Activated CD8-positive, alpha-beta memory T cell treated with anti-CD3 and anti-CD28 coated beads, Interleukin-2, amount 50 U/mL, for 1 hour (primary cell): ENCODE results near the gene SYT13.

ENCODE experiments used
- DNase-seq: peaks from one replicate; pipeline ENCODE4 v3.0.0-alpha.2; 2020; ENCODE audit errors: extremely low read depth

Gene SYT13

DNA sequence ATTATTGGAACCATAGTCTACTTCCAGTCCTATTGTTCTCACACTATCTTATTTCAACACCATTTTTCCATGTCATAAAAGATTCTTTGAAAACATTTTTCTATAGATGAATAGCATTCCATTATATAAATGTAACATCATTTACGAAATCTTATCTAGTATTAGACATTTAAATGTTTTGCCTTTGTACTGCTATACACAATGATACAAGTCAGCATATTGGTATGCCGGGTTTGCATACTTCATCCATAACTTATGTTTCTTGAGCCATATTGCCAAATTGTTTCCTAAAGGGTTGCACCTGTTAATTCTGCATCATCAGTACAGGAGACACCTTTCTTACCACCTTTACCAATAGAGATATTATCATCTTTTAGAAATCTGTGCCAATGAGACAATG, 68.2 kb downstream of the SYT13 start:
- DNase-seq, result no peak

DNA sequence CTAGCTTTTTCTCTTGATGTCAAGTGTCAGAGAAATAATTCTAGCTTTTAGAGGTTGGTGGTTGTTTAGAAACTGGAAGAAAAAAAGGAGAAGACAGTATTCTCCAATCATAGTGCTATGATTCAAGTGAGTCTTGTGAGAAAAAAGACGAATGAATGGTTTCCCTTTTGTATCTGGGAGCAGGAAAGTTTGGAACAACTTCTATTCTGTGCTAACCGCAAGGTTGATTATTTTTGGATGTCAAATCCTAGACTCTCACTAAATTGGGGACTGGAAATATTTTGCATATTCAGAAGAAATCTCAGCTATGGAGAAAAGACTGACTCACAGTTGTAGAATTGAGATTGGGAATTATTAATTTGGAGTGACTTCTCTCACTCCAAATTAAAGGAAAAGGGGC, 69.2 kb downstream of the SYT13 start:
- no peak for DNase-seq

DNA sequence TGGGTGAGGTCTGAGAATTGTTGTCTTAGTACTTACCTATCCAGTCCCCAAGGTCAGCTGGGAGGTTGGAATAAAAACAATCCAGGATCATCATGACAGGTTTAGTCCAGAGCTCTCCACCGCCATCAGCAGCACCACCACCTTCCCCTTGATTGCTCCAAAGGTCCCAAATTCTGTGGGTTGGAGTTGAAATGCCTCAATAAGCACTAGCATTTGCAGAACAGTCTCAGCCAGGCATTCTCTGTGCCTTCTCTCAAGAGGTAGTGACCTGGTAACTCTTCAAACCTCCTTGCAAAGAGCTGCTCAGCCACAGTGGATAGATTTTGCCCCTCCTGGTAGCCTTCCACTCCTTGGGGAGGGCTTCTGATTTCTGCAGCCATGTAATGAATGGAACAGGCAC, 70.1 kb downstream of the SYT13 start:
- no peak for DNase-seq

DNA sequence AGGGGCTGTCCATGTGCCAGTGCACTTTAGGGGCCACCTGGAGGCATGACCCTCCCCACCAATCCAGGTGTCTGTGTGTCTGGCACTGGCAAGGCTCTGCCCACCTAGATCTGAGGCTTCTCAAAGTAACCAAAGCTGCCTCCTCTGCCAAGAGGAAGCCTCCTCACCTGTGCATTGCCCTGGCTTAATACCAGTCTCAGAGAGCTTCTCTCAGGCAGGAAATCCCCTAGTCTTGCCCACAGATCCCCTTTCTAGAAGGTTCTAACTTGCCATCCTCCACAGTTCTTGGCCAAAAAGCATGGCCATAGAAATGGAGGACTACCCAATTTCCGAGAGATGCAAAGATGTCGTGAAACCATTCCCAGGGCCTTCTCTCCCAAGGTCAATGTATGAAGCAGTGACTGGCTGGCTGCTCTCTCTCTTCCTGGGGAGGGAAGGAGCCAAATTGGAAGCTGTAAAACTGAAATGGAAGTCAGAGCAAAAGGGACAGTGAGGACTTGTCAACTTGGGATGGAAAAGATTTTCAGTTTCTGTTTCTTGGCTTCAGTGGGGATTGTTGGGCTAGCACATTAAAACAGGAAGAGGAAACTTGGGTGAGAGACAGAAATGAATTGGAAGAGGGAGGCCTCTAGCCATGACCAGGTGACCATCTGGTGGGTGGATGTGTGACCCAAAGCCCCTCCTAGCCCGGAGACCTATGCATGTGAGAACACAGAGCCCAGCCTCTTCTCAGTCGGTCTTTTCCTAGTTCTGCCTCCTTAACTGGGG, 70.9 kb downstream of the SYT13 start:
- no peak for DNase-seq

DNA sequence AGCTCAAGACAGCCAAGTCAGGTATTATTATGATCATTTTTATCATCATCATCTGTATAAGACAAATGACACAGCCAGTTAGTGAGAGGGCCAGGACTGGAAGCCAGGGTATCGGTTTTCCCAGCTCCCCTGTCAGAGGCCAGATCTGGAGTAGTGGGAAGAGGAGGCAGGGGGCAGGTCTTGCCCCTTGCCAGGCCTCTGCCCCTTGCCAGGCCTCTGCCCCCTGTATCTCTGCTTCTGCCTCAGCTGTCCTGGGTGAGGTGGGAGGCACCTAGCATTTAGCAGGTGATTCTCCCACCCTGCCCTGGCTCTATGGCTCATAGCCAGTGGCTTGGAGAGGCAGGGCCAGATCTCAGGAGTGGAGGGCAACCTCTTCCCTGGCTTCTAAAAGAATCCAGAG, 72.4 kb downstream of the SYT13 start:
- no peak for DNase-seq

DNA sequence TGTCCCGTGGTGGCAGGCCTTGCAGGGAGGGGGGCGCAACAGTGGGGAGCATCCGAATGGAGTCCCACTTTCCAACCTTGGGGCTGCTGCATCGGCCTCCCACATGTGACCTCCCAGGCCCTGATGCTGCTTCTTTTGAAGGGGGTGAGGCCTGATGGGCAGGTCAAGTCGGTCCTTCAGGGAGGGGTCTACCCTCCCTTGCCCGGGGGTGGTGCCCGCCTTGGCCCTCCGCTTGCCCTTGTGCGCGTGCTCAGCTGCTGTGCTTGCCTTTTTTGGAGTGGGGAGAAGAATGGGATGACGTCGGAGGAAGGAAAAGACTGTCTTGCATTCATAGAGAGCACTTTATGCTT, 72.8 kb downstream of the SYT13 start:
- DNase-seq, result no peak

DNA sequence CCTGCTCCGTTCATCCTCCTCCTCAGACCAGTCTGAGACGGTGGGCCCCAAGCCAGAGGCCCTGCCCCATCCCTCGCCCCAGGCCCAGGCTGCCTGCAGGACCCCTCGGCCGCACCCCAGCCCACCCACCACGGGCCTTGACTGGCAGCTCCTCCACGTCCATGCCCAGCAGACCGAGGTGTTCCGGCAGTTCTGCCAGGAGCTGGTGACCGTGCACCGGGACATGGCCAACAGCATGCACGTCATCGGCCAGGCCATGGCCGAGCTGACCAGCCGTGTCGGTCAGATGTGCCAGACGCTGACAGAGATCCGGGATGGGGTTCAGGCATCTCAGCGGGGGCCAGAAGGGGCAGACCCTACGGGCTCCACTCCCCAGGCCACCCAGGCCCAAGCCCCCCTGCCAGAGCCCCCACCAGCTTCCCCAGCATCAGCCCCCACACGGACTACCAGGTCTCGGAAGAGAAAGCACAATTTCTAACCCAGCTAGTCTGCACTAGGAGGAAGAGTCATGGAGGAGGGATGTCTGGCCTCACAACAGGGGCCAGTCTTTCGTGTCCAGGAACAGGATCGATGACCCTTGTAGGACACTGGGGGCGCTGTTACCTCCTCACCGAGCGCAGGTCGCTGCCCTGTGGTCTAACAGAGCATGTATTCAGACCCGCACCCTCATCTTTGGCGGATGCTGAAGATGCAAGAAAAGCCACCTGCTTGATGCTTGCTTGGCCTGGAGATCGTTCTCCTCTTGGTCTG, 73.4 kb downstream of the SYT13 start:
- no peak for DNase-seq

DNA sequence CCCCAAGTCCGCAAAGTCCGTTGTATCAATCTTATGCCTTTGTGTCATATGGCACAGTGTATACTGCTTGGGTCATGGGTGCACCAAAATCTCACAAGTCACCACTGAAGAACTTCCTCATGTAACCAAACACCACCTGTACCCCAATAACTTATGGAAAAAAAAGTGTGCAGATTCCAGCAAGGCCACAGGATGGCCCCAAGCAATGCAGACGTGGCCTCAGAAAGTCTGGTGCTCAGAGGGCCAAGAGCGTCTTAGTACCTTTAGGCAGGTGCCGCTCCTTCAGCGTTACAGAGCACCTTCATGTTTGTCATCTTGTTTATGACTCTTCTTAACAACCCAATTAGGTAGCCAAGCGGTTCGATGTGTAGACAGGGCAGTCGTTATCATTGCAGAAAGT, 74.4 kb downstream of the SYT13 start:
- no peak for DNase-seq

DNA sequence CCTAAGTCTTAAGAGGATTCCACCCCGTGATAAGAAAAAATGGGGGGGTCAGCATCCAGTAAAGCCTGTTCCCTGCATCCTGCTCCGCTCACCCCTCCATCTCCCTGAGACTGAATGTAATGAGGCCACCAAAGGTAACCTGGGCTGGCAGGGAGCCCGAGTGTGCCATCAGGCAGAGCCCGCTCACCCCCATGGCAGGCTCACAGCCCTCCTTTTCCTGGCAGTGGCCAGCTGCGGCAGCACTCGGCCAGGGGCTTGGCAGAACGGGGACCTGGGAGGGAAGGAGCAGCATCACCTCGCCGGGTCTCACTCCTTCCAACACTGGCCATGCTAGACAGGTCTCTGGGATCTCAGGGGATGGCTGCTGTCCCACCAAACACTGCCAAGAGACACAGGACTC, 75.3 kb downstream of the SYT13 start:
- DNase-seq, result no peak

DNA sequence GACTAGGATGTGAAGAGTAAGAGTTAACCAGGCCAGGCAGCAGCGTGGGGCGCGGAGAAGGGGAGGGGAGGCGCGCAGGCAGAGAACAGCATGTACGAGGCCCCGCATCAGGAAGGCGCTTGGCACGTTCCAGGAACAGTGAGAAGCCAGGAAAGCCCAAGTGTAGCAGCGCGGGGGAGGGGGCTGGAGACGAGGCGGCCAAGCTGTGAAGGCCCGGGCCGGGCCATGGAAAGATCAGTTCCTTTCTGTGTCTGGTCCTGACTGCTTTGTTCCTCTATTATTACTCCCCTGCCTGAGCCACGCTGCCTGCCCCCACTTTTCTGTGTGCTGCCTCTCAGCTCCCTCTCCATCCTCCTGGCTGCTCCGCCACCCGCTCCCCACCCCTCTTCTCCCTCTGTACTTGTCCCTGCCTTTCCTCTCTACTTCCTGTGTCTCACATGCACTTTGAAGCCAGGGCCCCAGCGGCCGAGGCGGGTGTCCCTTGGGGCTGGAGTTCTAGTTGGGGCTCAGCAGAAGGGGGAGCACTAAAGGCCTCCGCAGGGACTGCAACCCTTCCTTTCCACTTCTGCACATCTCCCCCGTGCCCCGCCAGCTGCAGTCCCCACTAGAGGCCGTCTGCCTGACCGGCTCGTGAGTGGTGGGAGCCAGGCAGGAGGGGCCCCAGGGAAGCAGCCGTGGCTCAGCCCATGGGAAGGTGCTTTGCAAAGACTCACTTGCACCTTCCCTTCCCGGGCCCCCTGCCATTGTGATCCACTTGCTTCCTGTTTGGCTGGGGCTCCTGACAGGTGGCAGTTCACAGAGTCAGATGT, 76.0 kb downstream of the SYT13 start:
- DNase-seq, result no peak

DNA sequence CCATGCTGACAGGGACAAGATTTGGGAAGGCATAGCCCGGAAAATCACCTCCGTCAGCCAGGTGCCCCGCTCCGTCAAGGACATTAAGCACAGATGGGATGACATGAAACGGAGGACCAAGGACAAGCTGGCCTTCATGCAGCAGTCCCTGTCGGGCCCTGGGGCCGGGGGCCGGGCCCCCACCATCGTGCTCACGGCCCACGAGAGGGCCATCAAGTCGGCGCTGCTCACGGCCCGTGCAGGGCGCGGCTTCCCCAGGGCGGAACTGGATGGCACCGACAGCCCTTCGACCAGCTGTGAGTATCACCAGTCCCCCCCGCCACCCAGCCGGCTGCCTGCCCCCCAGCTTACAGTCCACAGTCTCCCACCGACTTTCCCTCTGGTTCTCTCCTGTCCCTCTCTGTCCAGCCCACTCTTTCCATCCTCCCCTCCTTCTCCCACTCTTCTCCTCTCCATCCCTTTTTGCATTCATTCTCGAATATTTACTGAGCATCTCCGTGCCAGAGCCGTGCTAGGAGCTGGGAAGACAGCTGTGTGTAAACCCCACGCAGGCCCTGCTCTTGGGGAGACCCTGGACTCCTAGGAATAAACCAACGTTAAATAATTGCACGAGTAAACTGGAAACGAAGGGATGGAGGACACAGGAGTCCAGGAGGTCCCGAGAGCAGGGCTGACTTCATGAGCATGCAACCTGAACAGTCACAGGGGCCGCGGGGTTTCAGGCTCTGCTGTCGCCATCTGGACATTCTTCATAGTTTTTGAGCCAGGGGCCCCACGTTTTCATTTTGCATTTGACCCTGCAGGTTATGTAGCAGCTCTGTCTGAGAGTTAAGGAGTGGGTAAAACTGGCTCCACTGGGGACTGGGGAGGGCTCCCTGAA, 76.9 kb downstream of the SYT13 start:
- no peak for DNase-seq

DNA sequence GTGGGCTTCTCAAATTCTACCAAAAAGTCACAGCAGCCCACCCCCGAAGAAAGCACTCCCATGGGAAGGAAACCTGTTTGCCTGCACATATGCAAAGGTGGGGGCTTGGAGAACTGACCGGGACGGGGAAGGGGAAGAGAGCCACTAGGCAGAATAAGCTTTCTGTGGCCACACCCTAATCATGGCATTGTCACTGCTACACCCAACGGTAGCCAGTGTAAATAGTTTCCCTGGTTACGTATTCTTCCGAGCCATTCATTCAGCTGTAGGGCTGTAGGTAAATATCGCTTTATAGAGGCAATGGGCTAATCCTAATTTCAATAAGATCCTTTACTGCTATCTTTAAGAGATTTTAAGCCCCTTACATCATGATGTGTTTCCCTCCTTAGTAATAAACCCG, 78.0 kb downstream of the SYT13 start:
- DNase-seq, result no peak

DNA sequence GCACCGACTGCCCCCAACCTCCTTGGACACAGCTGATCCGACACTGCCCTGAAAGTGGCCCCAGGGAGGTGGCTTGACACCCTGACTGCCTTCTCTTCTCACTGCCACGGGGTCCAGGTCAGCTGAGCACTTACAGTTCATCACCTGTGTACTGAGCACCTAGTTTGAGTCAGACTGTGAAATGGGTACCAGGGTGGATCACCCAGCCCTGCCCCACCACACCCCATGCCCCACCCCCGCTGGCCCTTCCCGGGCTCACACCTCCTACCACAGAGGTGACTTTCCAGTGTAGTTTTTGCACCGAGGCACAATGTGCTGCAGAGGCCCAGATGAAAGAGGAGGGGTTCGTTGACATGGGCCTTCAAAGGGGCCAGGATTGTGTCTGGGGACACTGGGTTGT, 80.2 kb downstream of the SYT13 start:
- no peak for DNase-seq

DNA sequence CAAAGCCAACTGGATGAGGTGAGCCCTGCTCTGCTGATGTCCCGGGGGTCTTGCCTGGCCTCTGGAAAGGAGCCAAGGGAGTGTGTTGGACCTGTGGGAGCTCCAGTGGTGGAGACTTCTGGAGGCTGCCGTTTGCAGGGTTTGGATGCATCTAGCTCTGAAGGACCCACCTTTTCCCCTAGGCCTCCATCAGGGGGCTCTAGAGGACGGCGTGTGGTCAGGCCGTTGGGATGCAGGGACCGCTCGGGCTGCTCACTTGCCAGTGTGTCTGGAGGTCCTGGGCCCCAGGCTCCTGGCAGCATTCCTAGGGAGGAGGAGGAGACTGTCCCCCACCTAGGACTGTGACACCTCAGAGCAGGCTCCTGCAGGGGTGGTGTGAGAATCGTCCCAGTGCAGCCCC, 81.4 kb downstream of the SYT13 start:
- DNase-seq, result no peak

DNA sequence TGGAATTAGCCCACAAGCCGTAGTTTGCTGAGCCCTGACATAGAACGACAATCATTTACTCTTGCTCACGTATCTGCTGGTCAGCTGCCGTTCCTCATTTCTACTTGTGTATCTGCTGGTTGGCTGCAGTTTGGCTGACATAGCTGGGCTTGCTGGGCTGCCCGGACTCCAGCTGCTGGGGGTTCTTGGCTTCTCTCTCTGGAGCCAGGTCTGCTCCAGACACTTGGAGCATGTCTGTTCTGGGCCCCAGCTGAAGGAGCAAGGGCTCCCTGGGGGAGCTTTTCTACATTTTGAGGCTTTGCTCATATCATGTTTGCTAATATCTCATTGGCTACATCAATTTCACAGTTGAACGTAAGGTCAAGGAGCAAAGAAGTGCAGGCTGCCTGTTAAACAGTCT, 92.4 kb downstream of the SYT13 start:
- DNase-seq, result no peak
